Measurements from ENCODE around the gene USP48.

DNA sequence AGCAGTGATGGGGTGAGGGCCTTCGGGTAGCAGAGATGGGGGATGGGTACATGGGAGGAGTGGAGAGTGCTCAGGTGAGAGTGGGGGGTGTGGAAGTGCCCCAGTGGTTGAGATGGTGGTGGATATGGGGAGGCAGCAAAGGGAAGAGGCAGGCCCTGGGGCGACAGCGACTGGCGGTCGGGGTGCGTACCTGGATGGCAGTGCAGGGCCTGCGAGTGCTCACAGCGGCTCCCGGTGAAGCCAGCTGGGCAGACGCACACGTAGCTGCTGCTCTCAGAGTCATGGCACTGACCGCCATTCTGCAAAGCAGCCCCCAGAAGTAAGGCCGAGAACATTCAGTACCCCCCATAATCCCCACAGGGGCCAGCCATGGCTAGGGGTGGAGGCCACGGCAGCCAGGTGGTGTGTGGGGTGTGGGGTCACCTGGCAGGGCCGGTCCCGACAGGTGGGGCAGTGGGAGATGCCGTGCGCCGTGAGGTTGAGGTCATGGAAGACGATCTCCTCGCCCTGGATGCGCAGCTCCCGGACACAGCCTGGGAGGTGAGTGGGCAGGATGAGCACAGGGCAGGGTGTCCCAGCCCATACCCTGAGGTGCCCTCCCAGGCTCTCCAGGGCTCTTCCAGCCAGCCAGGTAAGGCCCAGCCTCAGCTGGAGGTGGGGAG, 48.0 kb upstream of the USP48 start:
- TF ChIP-seq, protein P1, sequence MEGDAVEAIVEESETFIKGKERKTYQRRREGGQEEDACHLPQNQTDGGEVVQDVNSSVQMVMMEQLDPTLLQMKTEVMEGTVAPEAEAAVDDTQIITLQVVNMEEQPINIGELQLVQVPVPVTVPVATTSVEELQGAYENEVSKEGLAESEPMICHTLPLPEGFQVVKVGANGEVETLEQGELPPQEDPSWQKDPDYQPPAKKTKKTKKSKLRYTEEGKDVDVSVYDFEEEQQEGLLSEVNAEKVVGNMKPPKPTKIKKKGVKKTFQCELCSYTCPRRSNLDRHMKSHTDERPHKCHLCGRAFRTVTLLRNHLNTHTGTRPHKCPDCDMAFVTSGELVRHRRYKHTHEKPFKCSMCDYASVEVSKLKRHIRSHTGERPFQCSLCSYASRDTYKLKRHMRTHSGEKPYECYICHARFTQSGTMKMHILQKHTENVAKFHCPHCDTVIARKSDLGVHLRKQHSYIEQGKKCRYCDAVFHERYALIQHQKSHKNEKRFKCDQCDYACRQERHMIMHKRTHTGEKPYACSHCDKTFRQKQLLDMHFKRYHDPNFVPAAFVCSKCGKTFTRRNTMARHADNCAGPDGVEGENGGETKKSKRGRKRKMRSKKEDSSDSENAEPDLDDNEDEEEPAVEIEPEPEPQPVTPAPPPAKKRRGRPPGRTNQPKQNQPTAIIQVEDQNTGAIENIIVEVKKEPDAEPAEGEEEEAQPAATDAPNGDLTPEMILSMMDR (IDR thresholded peaks at IDR 0.05; ENCODE audit: low read depth, low read length), result no peak
- no peak for TF ChIP-seq EZH2phosphoT487 (IDR thresholded peaks at IDR 0.05; ENCODE audit: low read depth)
